PC-9 (cell line): Measurements from ENCODE around the gene ATP8A1. TPM values are rescaled to one million over a fixed set of nuclear protein-coding genes. Genes with fewer than 3 reads are reported as not detected.

ENCODE experiments used
- BruUV-seq: library from RNA; stranded (reverse); fragments of 400-500 nt; replicated peaks from 2 replicates; lab custom pipeline; 2021; lab: Mats Ljungman, UMichigan
- CTCF ChIA-PET: fragments of 300-600 bp; sonication (Branson Sonifier 250); formaldehyde crosslinking; loops from one replicate; lab custom pipeline; 2022; ENCODE audit warnings: antibody characterized with exemption; lab: Charles Lee
- POLR2A ChIA-PET: fragments of 300-600 bp; sonication (Branson Sonifier 250); formaldehyde crosslinking; loops from one replicate; lab custom pipeline; 2022; ENCODE audit warnings: antibody characterized with exemption; ENCODE audit not compliant: unreplicated experiment; lab: Charles Lee
- DNase-seq, 2 experiments: peaks; one replicate each; pipeline versions ENCODE4 v3.0.0 to v3.0.0-alpha.2; 2015 to 2022; ENCODE audit warnings: mixed read lengths in 1 of 2
- H2AFZ ChIP-seq: fragments of 200-600 bp; sonication (generic); 2 replicates; pipeline ENCODE4 v1.8.1; 2017; ENCODE audit warnings: antibody characterized with exemption
- H3F3A ChIP-seq: fragments of 200-600 bp; sonication (generic); 2 replicates; pipeline ENCODE4 v1.8.1; 2017; ENCODE audit warnings: antibody characterized with exemption, mild to moderate bottlenecking, low read depth; ENCODE audit not compliant: insufficient read depth
- H3K27ac ChIP-seq: fragments of 200-600 bp; sonication (generic); 2 replicates; pipeline ENCODE4 v1.6.1; 2016; ENCODE audit warnings: mixed run types
- H3K27me3 ChIP-seq: fragments of 200-600 bp; sonication (generic); 2 replicates; pipeline ENCODE4 v1.6.1; 2016; ENCODE audit warnings: low read depth, mixed run types; ENCODE audit not compliant: insufficient read depth
- H3K36me3 ChIP-seq: fragments of 200-600 bp; sonication (generic); 2 replicates; pipeline ENCODE4 v1.6.1; 2016; ENCODE audit warnings: low read depth, mixed run types
- H3K4me1 ChIP-seq: fragments of 200-600 bp; sonication (generic); replicated peaks from 2 replicates; pipeline ENCODE4 v1.6.1; 2016; ENCODE audit warnings: mixed run types; ENCODE audit not compliant: insufficient read depth
- H3K4me2 ChIP-seq: fragments of 200-600 bp; sonication (generic); 2 replicates; pipeline ENCODE4 v1.6.1; 2017; ENCODE audit warnings: mixed run types
- H3K4me3 ChIP-seq: fragments of 200-600 bp; sonication (generic); 2 replicates; pipeline ENCODE4 v1.6.1; 2016; ENCODE audit warnings: mixed run types
- H3K79me2 ChIP-seq: fragments of 200-600 bp; sonication (generic); 2 replicates; pipeline ENCODE4 v1.6.1; 2017; ENCODE audit warnings: low read depth, mixed run types
- H3K9me2 ChIP-seq: fragments of 200-600 bp; sonication (generic); 2 replicates; pipeline ENCODE4 v1.8.1; 2017; ENCODE audit warnings: mild to moderate bottlenecking; ENCODE audit not compliant: insufficient read depth
- H3K9me3 ChIP-seq: fragments of 200-600 bp; sonication (generic); 2 replicates; pipeline ENCODE4 v1.8.1; 2016; ENCODE audit warnings: low read depth; ENCODE audit not compliant: insufficient read depth
- H4K20me1 ChIP-seq: fragments of 200-600 bp; sonication (generic); 2 replicates; pipeline ENCODE4 v1.8.1; 2017; ENCODE audit not compliant: insufficient read depth
- CTCF ChIP-seq: fragments of 200-600 bp; sonication (generic); conservative IDR thresholded peaks from 2 replicates; pipeline ENCODE4 v1.6.1; 2017; ENCODE audit warnings: mixed run types, antibody characterized with exemption, mild to moderate bottlenecking, moderate library complexity
- EZH2 ChIP-seq: fragments of 200-600 bp; sonication (generic); IDR thresholded peaks from 2 replicates; pipeline ENCODE4 v1.8.0; 2017; ENCODE audit warnings: antibody characterized with exemption, low read depth
- intact Hi-C: fragments of 100-400 bp; cut with micrococcal nuclease; formaldehyde crosslinking; loops from one replicate; pipeline ENCODE4 v1.10.0; 2022; ENCODE audit not compliant: unreplicated experiment
- total RNA-seq: library from RNA; stranded (reverse); gene quantifications from 2 replicates; pipeline ENCODE4 v1.2.3, GENCODE V29; 2021

Gene ATP8A1
- total RNA-seq, 1 experiment from 2014 or later, result not detected

GRCh38 chr4:42395595-42395994 lies 261.3 kb downstream of the ATP8A1 start:
- no peaks in the 10 kb centered on the region for H3K9me3 ChIP-seq
- DNase-seq, result no peak
- ChIA-PET CTCF (no interaction called here), POLR2A (no interaction called here)
- no TSS peak for BruUV-seq
- H4K20me1 ChIP-seq, result no peaks in the 10 kb centered on the region
- H3K27ac ChIP-seq, result no peak overlapping the region
- no peaks in the 10 kb centered on the region for H3K9me2 ChIP-seq
- no peaks in the 10 kb centered on the region for H3K36me3 ChIP-seq
- intact Hi-C loops, result no loop called here
- no peaks in the 10 kb centered on the region for H3K79me2 ChIP-seq
- no peak overlapping the region for H2AFZ ChIP-seq
- H3K4me2 ChIP-seq, result no peak overlapping the region
- TF ChIP-seq CTCF (no peak), EZH2 (no peak)
- no peaks in the 10 kb centered on the region for H3F3A ChIP-seq
- H3K4me3 ChIP-seq, result no peak overlapping the region
- H3K4me1 ChIP-seq, result no peaks in the 10 kb centered on the region
- peaks cover 16% of the 10 kb centered on the region for H3K27me3 ChIP-seq

- Histone ChIP-seq H3K4me3 (no peak overlapping the region), H4K20me1 (no peaks in the 10 kb centered on the region), H3F3A (no peaks in the 10 kb centered on the region), H3K4me1 (no peaks in the 10 kb centered on the region), H3K27ac (no peak overlapping the region), H3K4me2 (no peak overlapping the region), H3K9me2 (no peaks in the 10 kb centered on the region), H3K79me2 (no peaks in the 10 kb centered on the region), H2AFZ (no peak overlapping the region), H3K36me3 (no peaks in the 10 kb centered on the region), H3K9me3 (no peaks in the 10 kb centered on the region), H3K27me3 (peaks cover 10% of the 10 kb centered on the region)
- ChIA-PET POLR2A (no interaction called here), CTCF (no interaction called here)
- TF ChIP-seq EZH2 (no peak), CTCF (no peak)
- no TSS peak for BruUV-seq
- no peak for DNase-seq
- intact Hi-C loops, result no loop called here
These were observed 264.5 kb downstream of the ATP8A1 start for GRCh38 chr4:42392436-42392835.

GRCh38 chr4:42391981-42392380 lies 264.9 kb downstream of the ATP8A1 start:
- CTCF ChIA-PET, result no interaction called here
- intact Hi-C loops, result no loop called here
- no TSS peak for BruUV-seq

More at GRCh38 chr4:42391981-42392380, 264.9 kb downstream of the ATP8A1 start:
- Histone ChIP-seq H3K36me3 (no peaks in the 10 kb centered on the region), H3K27ac (no peak overlapping the region), H3K9me2 (no peaks in the 10 kb centered on the region), H3K9me3 (no peaks in the 10 kb centered on the region), H4K20me1 (no peaks in the 10 kb centered on the region), H3K27me3 (peaks cover 10% of the 10 kb centered on the region), H2AFZ (no peak overlapping the region), H3K79me2 (no peaks in the 10 kb centered on the region), H3K4me1 (no peaks in the 10 kb centered on the region), H3F3A (no peaks in the 10 kb centered on the region), H3K4me2 (no peak overlapping the region), H3K4me3 (no peak overlapping the region)
- DNase-seq, result no peak
- TF ChIP-seq CTCF, result no peak
- no peak for TF ChIP-seq EZH2
- POLR2A ChIA-PET, result no interaction called here
